Activated CD4-positive, alpha-beta T cell treated with anti-CD3 and anti-CD28 coated beads, Interleukin-2, amount 10 ng/mL, durations not matched to agents 24 days and 14 days (primary cell): ENCODE results near the gene SHB. TPM values are rescaled to one million over a fixed set of nuclear protein-coding genes. Genes with fewer than 3 reads are reported as not detected.

ENCODE experiments used
- DNase-seq: peaks from one replicate; pipeline ENCODE4 v3.0.0; 2022
- H3K27ac Mint-ChIP-seq: one replicate; pipeline ENCODE4 v1.8.0; 2022; ENCODE audit warnings: mild to moderate bottlenecking, mixed read lengths
- H3K27me3 Mint-ChIP-seq: one replicate; pipeline ENCODE4 v1.8.0; 2022; ENCODE audit warnings: mixed read lengths
- H3K36me3 Mint-ChIP-seq: one replicate; pipeline ENCODE4 v1.8.0; 2022; ENCODE audit warnings: low read depth, mild to moderate bottlenecking, mixed read lengths
- H3K4me1 Mint-ChIP-seq: one replicate; pipeline ENCODE4 v1.8.0; 2021; ENCODE audit warnings: mixed read lengths
- H3K4me3 Mint-ChIP-seq: one replicate; pipeline ENCODE4 v1.8.0; 2022; ENCODE audit warnings: mild to moderate bottlenecking, moderate library complexity, mixed read lengths
- H3K9me3 Mint-ChIP-seq: one replicate; pipeline ENCODE4 v1.8.0; 2021; ENCODE audit warnings: mixed read lengths
- intact Hi-C: fragments of 100-400 bp; cut with micrococcal nuclease; formaldehyde crosslinking; loops from one replicate; pipeline ENCODE4 v1.15.1; 2023
- total RNA-seq: library from RNA; stranded (reverse); gene quantifications from 2 replicates; pipeline ENCODE4 v1.2.3, GENCODE V29; 2022

The SHB gene
- total RNA-seq = 1.6 and 2.1 TPM in 2 replicates

GRCh38 chr9:38068701-38069628 is at the start of gene SHB:
Gene SHB, minus strand, starts transcription at chr9:38069227. Its CDS starts 582 bp downstream, at chr9:38068645.
- Mint-ChIP-seq H3K9me3 (no peaks in the 10 kb centered on the region), H3K4me1 (peaks cover 14% of the 10 kb centered on the region), H3K36me3 (no peaks in the 10 kb centered on the region), H3K27me3 (peaks cover 47% of the 10 kb centered on the region), H3K4me3 (peak within 1 kb of the TSS; percentile 82), H3K27ac (no peak within 1 kb of the TSS)
- peak; percentile 91 for DNase-seq
- intact Hi-C loops = loop anchor here (1.0 to 10.0 kb wide), 6 partner anchors 72 to 324 kb away; partner anchors contain the start of genes ALDH1B1 and SLC25A51

GRCh38 chr9:38117651-38118050 is 48.6 kb upstream of the SHB start:
- no peak for DNase-seq
- no peaks in the 10 kb centered on the region for H3K4me1 Mint-ChIP-seq
- no peak overlapping the region for H3K27ac Mint-ChIP-seq
- peaks cover 6% of the 10 kb centered on the region for H3K27me3 Mint-ChIP-seq
- H3K4me3 Mint-ChIP-seq = no peak overlapping the region
- no peaks in the 10 kb centered on the region for H3K9me3 Mint-ChIP-seq
- intact Hi-C loops = no loop called here
- no peaks in the 10 kb centered on the region for H3K36me3 Mint-ChIP-seq

- Mint-ChIP-seq H3K9me3 (no peaks in the 10 kb centered on the region), H3K27ac (no peak overlapping the region), H3K27me3 (peaks cover 8% of the 10 kb centered on the region), H3K4me1 (no peaks in the 10 kb centered on the region), H3K36me3 (no peaks in the 10 kb centered on the region), H3K4me3 (no peak overlapping the region)
- no peak for DNase-seq
- intact Hi-C loops = no loop called here
Observed at GRCh38 chr9:38114905-38115304, 45.9 kb upstream of the SHB start.

- Mint-ChIP-seq H3K27me3 (peaks cover 6% of the 10 kb centered on the region), H3K36me3 (no peaks in the 10 kb centered on the region), H3K4me1 (no peaks in the 10 kb centered on the region), H3K4me3 (no peak overlapping the region), H3K27ac (no peak overlapping the region), H3K9me3 (no peaks in the 10 kb centered on the region)
- intact Hi-C loops = no loop called here
- no peak for DNase-seq
Observed at GRCh38 chr9:38112456-38112855, 43.4 kb upstream of the SHB start.

- Mint-ChIP-seq H3K4me3 (no peak overlapping the region), H3K27me3 (peaks cover 6% of the 10 kb centered on the region), H3K9me3 (no peaks in the 10 kb centered on the region), H3K27ac (no peak overlapping the region), H3K36me3 (no peaks in the 10 kb centered on the region), H3K4me1 (no peaks in the 10 kb centered on the region)
- DNase-seq = no peak
- intact Hi-C loops = no loop called here
Observed at GRCh38 chr9:38112049-38112448, 43.0 kb upstream of the SHB start.

GRCh38 chr9:38110476-38110875 is 41.4 kb upstream of the SHB start:
- no peak overlapping the region for H3K4me3 Mint-ChIP-seq
- no peak for DNase-seq
- intact Hi-C loops = no loop called here
- H3K4me1 Mint-ChIP-seq = no peaks in the 10 kb centered on the region
- H3K9me3 Mint-ChIP-seq = no peaks in the 10 kb centered on the region
- peaks cover 6% of the 10 kb centered on the region for H3K27me3 Mint-ChIP-seq
- H3K27ac Mint-ChIP-seq = no peak overlapping the region
- H3K36me3 Mint-ChIP-seq = no peaks in the 10 kb centered on the region

- Mint-ChIP-seq H3K36me3 (no peaks in the 10 kb centered on the region), H3K4me3 (no peak overlapping the region), H3K27ac (no peak overlapping the region), H3K4me1 (no peaks in the 10 kb centered on the region), H3K27me3 (peaks cover 4% of the 10 kb centered on the region), H3K9me3 (no peaks in the 10 kb centered on the region)
- no peak for DNase-seq
- intact Hi-C loops = no loop called here
Observed at GRCh38 chr9:38109601-38110000, 40.6 kb upstream of the SHB start.

- H3K27me3 Mint-ChIP-seq = peaks cover 10% of the 10 kb centered on the region
- no peaks in the 10 kb centered on the region for H3K9me3 Mint-ChIP-seq
- H3K4me3 Mint-ChIP-seq = no peak overlapping the region
- DNase-seq = no peak
- intact Hi-C loops = no loop called here
- H3K27ac Mint-ChIP-seq = no peak overlapping the region
- no peaks in the 10 kb centered on the region for H3K36me3 Mint-ChIP-seq
- no peaks in the 10 kb centered on the region for H3K4me1 Mint-ChIP-seq
Observed at GRCh38 chr9:38108326-38108725, 39.3 kb upstream of the SHB start.

- peaks cover 11% of the 10 kb centered on the region for H3K27me3 Mint-ChIP-seq
- H3K4me3 Mint-ChIP-seq = no peak overlapping the region
- H3K27ac Mint-ChIP-seq = no peak overlapping the region
- no peak for DNase-seq
- no peaks in the 10 kb centered on the region for H3K36me3 Mint-ChIP-seq
- intact Hi-C loops = no loop called here
- H3K9me3 Mint-ChIP-seq = no peaks in the 10 kb centered on the region
- H3K4me1 Mint-ChIP-seq = no peaks in the 10 kb centered on the region
Observed at GRCh38 chr9:38107811-38108304, 38.8 kb upstream of the SHB start.

- DNase-seq = no peak
- Mint-ChIP-seq H3K4me1 (no peaks in the 10 kb centered on the region), H3K9me3 (no peaks in the 10 kb centered on the region), H3K4me3 (no peak overlapping the region), H3K36me3 (no peaks in the 10 kb centered on the region), H3K27me3 (peaks cover 11% of the 10 kb centered on the region), H3K27ac (no peak overlapping the region)
- intact Hi-C loops = no loop called here
Observed at GRCh38 chr9:38107405-38107804, 38.4 kb upstream of the SHB start.

- Mint-ChIP-seq H3K4me3 (no peak overlapping the region), H3K27ac (no peak overlapping the region), H3K36me3 (no peaks in the 10 kb centered on the region), H3K27me3 (peaks cover 11% of the 10 kb centered on the region), H3K4me1 (no peaks in the 10 kb centered on the region), H3K9me3 (no peaks in the 10 kb centered on the region)
- intact Hi-C loops = no loop called here
- DNase-seq = no peak
Observed at GRCh38 chr9:38106488-38106887, 37.5 kb upstream of the SHB start.

GRCh38 chr9:38103340-38103739 is 34.3 kb upstream of the SHB start:
- no peak for DNase-seq
- intact Hi-C loops = no loop called here
- Mint-ChIP-seq H3K4me1 (no peaks in the 10 kb centered on the region), H3K27ac (no peak overlapping the region), H3K9me3 (no peaks in the 10 kb centered on the region), H3K36me3 (no peaks in the 10 kb centered on the region), H3K27me3 (peaks cover 26% of the 10 kb centered on the region), H3K4me3 (no peak overlapping the region)

GRCh38 chr9:38101423-38101822 is 32.4 kb upstream of the SHB start:
- no peaks in the 10 kb centered on the region for H3K4me1 Mint-ChIP-seq
- DNase-seq = no peak
- intact Hi-C loops = no loop called here
- no peak overlapping the region for H3K27ac Mint-ChIP-seq
- no peaks in the 10 kb centered on the region for H3K36me3 Mint-ChIP-seq
- H3K9me3 Mint-ChIP-seq = no peaks in the 10 kb centered on the region
- H3K27me3 Mint-ChIP-seq = peaks cover 27% of the 10 kb centered on the region
- H3K4me3 Mint-ChIP-seq = no peak overlapping the region

- intact Hi-C loops = no loop called here
- no peak for DNase-seq
- no peaks in the 10 kb centered on the region for H3K4me1 Mint-ChIP-seq
- no peaks in the 10 kb centered on the region for H3K9me3 Mint-ChIP-seq
- H3K4me3 Mint-ChIP-seq = no peak overlapping the region
- peaks cover 22% of the 10 kb centered on the region for H3K27me3 Mint-ChIP-seq
- no peaks in the 10 kb centered on the region for H3K36me3 Mint-ChIP-seq
- H3K27ac Mint-ChIP-seq = no peak overlapping the region
Observed at GRCh38 chr9:38096238-38096805, 27.3 kb upstream of the SHB start.
